GM18499 (cell line): ENCODE results near the gene PCDH1.
"Not testable (repeated sequence)": the region's sequence is repeated elsewhere in the genome, so short reads cannot be mapped to it uniquely, and the experiment has no call there.

Experiments used
- ATAC-seq: cut with Tn5 transposase; IDR thresholded peaks from one replicate; pipeline ENCODE4 v1.9.1; 2021; ENCODE audit warnings: moderate number of reproducible peaks; ENCODE audit not compliant: insufficient read depth, unreplicated experiment

The PCDH1 gene

GRCh38 chr5:141840280-141840812 is 37.9 kb downstream of the PCDH1 start:
- no peak for ATAC-seq

GRCh38 chr5:141839015-141839513 is 39.1 kb downstream of the PCDH1 start:
- no peak for ATAC-seq

GRCh38 chr5:141838326-141839014 is 39.7 kb downstream of the PCDH1 start:
- ATAC-seq, result no peak

- no peak for ATAC-seq
These were observed 42.1 kb downstream of the PCDH1 start for GRCh38 chr5:141835928-141836670.

- no peak for ATAC-seq
These were observed 43.9 kb downstream of the PCDH1 start for GRCh38 chr5:141834331-141834730.

- no peak for ATAC-seq
These were observed 46.1 kb downstream of the PCDH1 start for GRCh38 chr5:141832131-141832530.

GRCh38 chr5:141828162-141828561 is 50.0 kb downstream of the PCDH1 start:
- ATAC-seq, result no peak

GRCh38 chr5:141826674-141827073 is 51.5 kb downstream of the PCDH1 start:
- no peak for ATAC-seq

GRCh38 chr5:141825791-141826560 is 52.2 kb downstream of the PCDH1 start:
- no peak for ATAC-seq

GRCh38 chr5:141825241-141825671 is 53.0 kb downstream of the PCDH1 start:
- ATAC-seq, result no peak

- no peak for ATAC-seq
These were observed 53.5 kb downstream of the PCDH1 start for GRCh38 chr5:141824717-141825116.

- no peak for ATAC-seq
These were observed 55.2 kb downstream of the PCDH1 start for GRCh38 chr5:141823056-141823455.

GRCh38 chr5:141822144-141822543 is 56.1 kb downstream of the PCDH1 start:
- ATAC-seq, result no peak

- no peak for ATAC-seq
These were observed 56.7 kb downstream of the PCDH1 start for GRCh38 chr5:141821430-141821925.

GRCh38 chr5:141820686-141821085 is 57.5 kb downstream of the PCDH1 start:
- ATAC-seq, result not testable (repeated sequence)

GRCh38 chr5:141817631-141818030 is 60.6 kb downstream of the PCDH1 start:
- ATAC-seq, result no peak

- ATAC-seq, result no peak
These were observed 61.4 kb downstream of the PCDH1 start for GRCh38 chr5:141816598-141817399.

- ATAC-seq, result no peak
These were observed 62.4 kb downstream of the PCDH1 start for GRCh38 chr5:141815796-141816180.

- ATAC-seq, result no peak
These were observed 63.0 kb downstream of the PCDH1 start for GRCh38 chr5:141815051-141815795.
